GM03348 (cell line): Measurements from ENCODE around the gene WNT1.

Source experiments
- DNase-seq: peaks from one replicate; pipeline ENCODE4 v3.0.0; 2012; ENCODE audit warnings: low spot score

Gene WNT1

GRCh38 chr12:49000346-49000745 lies 22.2 kb downstream of the WNT1 start:
- no peak for DNase-seq

DNA sequence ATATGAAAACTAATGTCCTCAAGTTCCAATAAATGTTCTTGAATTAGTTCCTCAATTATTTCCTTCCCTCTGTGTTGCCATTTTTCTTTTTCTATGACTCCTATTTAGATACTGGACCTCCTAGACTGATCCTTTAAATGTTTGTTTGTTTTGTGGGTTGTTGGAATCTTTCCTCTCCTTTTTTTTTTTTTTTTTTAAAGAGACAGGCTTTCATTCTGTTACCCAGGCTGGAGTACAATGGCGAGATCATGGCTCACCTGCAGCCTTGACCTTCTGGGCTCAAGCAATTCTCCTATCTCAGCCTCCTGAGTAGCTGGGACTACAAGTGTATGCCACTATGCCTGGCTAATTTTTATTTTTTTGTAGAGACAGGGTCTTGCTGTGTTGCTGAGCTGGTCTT lies 30.8 kb downstream of the WNT1 start:
- no peak for DNase-seq

DNA sequence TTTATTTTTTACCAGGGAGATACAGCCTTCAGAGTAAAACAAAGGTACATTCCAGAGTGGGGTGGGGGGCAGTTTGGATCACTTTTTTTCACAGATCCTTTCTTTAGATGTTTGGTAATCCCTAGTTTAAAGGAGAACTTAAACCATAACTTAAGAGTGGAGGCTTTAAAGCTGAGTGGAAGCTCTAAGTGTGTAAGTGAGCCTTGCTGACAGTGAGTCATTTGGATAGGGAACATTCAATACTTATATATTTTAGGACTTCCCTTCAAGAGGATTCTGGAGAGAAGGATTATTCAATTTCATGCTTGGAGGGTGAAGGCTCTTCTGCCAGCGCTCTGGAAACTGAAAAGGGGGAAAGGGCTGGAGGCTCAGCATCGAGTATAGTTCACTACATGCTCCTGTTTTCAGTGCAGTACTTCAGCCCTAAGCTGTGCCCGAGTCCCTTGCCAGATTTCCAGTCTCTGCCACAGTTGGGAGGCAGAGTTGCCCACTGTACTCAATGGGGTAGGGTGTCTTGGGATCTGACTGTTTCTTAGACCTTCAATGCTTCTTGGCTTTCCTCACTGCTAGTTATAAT lies 32.1 kb downstream of the WNT1 start:
- DNase-seq = no peak

DNA sequence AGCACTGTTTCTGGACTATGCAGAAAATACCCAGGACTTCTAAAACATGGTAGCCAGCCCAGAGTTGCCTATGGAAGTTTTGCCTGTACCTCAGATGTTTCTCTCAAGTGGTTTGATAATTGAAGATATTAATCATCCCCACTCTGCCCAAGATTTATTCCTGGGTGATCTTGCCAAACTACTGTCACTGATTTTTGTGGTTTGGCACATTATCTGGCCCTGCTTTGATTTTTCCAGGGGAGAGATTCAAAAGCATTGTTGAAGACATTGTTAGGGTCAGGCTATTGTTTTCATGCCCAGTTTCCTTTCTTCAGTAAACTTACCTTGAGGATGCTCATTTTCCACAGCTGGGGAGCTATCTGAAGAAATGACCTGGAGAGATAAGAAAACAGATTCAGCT lies 34.6 kb downstream of the WNT1 start:
- no peak for DNase-seq

DNA sequence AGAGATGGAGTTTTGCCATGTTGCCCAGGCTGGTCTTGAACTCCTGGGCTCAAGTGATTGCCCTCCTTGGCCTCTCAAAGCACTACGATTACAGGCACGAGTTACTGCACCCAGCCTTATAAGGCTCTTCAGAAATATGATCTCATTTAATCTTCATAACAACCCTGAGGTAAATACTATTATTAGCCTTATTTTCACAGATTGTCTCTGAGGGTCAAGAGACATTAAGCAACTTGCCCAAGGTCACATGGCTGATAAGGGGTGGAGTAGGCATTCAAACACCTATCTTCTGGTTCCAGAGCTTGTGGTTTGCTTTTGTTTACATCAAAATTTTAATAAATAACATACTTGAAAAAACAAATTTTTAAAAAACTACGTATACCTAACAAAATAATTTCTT lies 35.3 kb downstream of the WNT1 start:
- DNase-seq = no peak

DNA sequence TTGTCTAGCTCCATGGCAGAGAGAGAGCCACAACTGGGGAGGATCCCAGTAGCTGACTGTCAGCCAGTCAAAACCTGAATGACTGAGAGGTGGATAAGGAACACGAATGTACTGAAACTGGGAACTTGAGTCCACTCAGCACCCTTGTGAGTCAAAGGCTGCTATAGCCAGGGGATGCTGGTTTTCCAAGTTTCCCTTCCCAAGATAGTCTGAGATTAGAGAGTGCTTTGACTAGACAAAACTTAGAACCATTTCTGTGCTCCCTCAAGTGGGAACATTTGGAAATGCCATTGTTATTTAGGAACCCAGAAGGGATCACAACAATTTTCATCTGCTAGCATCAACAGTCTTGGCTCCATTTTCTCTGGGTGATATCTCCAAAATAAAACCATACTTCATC lies 36.4 kb downstream of the WNT1 start:
- DNase-seq = peak; percentile 47

DNA sequence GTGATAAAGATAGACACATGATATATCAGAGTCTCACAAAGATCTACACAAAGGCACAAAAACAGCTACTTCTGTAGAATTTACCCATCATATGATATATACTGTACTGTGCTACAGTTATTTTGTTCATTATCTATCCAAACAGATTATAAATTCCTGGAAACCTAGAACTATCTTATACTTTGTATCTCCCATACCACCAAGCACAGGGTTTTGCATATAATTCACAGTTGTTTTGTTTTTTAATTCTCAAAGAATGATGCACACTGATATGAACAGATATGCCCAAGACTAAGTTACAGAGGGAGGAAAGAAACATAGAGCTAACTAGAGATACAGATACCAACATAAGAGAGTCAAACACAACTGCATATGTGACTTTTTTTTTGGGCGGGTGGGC lies 37.1 kb downstream of the WNT1 start:
- DNase-seq = no peak

DNA sequence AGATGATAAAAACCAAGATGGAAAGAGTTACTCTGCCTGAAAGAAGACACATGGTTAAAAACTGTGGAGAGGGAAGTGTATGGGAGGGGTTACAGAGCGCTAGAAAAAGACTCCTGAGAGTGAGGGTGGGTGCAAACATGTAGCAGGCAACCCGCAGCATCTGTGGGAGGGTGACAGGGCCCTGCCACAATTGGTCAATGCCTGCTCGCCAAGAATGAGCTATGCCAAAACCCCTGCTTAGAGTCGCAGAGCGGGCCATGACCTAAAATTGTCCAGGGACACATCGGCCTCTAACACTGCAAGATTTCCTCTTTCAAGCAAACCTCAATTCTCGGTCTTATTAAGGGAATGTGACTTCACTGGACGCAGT lies 39.8 kb downstream of the WNT1 start:
- peak; percentile 70 for DNase-seq

GRCh38 chr12:49018261-49019119 lies 40.4 kb downstream of the WNT1 start, which contains the start of gene PRKAG1:
TSS of gene PRKAG1 (minus strand) at chr12:49018776. CDS start at chr12:49018740, 36 bp downstream.
- peak; percentile 99 for DNase-seq

- DNase-seq = no peak
Observed at GRCh38 chr12:49019120-49019430, 41.0 kb downstream of the WNT1 start.

GRCh38 chr12:49019443-49020324 lies 41.6 kb downstream of the WNT1 start:
- peak; percentile 67 for DNase-seq

- no peak for DNase-seq
Observed at GRCh38 chr12:49020441-49020840, 42.3 kb downstream of the WNT1 start.

GRCh38 chr12:49021292-49021915 lies 43.3 kb downstream of the WNT1 start:
- no peak for DNase-seq

DNA sequence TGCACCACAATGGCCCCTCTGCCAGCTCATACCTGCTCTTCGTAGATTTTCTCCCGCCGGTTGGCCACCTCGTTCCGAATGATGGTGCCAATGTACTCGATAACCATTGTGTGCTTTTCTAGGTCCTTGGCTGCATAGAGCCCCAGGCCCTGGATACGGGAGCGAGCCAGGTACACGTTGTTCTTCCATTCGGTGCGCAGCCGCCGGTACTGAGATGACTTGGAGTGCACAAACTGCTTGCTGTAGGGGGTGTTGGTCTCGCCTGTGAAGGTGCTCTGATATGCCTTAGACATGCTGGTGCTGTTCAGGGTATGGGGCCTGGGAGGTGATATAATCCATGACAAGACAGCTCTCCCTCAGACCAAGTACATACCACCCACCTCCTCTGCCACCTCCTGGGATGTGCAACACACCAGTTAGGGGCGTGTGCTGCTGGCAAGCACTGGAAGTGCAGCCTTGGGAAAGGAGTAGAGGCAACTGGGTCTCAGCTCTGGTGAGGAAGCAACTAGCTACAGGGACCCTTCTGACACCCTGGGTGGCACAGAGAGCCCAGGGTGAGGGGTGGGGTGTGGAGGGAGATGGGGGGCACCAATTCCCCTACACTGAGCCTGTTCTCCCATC lies 44.5 kb downstream of the WNT1 start:
- no peak for DNase-seq

- no peak for DNase-seq
Observed at GRCh38 chr12:49023812-49024211, 45.7 kb downstream of the WNT1 start.

DNA sequence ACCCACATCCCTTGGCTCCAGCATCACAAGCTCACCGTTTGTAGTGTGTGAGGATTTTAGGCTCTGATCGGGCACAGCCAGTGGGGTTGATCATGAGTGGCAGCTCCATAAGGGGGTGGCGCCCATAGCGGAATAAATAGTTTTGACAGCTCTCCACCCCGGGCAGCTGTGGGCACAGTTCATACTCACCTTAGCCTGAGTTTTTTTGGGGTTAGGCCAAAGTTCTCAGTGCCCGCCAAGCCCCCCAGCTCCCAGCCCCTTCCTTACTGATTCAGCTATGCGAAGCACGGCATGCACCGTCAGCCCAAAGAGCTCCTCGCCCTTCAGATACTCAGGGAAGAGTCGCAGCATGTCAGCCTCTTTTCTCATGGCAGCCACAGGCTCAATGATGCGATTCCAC lies 46.4 kb downstream of the WNT1 start:
- no peak for DNase-seq

DNA sequence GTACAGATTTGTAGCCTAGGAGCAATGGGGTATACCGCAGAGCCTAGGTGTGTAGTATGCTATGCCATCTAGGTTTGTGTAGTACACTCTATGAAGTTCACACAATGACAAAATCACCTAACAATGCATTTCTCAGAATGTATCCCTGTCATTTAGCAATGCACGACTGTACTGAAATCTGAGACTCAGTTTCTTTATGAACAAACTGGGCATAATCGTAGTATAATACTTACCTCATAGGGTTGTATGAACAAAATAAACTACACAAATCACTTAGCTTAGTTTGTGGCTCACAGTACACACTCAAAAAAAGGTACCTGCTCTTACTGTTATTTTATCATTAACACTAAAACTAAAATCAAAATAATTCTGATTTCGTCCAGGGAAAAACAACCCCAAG lies 47.3 kb downstream of the WNT1 start:
- DNase-seq = no peak

DNA sequence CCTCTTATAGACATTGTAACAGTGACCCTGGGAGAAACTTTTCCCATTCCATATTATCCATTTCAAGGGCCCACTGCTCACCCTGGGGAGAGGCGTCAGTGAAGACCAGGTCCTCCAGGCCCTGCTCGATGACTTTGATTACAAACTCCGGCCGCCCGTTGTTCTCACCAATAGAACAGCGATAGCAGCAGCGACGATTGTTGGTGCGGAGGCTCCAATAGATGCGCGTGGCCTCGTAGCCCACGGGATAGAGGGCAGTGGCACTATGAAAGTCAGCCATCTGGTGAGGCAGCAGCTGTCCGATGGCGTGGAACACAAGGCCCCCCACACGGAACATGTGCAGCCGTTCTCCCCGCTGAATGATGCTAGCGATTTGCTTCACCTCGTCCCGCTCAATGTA lies 48.0 kb downstream of the WNT1 start:
- no peak for DNase-seq

GRCh38 chr12:49026678-49027480 lies 48.8 kb downstream of the WNT1 start:
- DNase-seq = no peak

GRCh38 chr12:49027846-49028555 lies 49.9 kb downstream of the WNT1 start:
- DNase-seq = no peak
